Lung microvascular endothelial cell (primary cell): ENCODE results near the gene WDR27. TPM values are rescaled to one million over a fixed set of nuclear protein-coding genes. Genes with fewer than 3 reads are reported as not detected.

Experiments used
- DNase-seq, 2 donors: peaks; one replicate each; pipeline versions ENCODE4 v3.0.0 to v3.0.0-alpha.2; 2010; ENCODE audit warnings: low read depth in 2 of 2
- total RNA-seq: library from RNA; depleted of rRNA; stranded (reverse); fragments of >200 nt; gene quantifications from 2 replicates; pipeline ENCODE4 v1.2.1, GENCODE V29; 2014

The WDR27 gene
- total RNA-seq, 1 donor from 2014 or later: 18.7 TPM

DNA sequence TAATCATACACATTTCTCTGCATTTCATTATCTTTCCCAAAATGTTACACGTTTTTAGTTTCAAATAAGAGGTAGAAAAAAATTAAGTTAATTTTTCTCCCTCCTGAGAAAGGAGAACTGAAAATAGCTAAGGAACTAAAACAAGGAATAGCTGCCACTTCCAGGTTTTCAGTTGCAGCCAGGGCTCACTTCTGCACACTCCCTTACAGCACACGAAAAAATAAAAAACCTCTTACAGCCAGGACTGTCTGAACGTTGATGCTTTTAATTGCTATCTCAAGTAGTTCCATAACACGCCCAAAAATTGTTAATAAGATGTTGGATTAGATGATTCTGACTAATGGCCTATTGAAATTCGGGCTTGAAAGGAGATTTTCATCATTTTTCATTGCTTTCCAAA, 294.5 kb downstream of the WDR27 start:
- no peak for DNase-seq

Other genes starting within 250 kb of the WDR27 start
- 18.1 and 22.6 TPM in 2 replicates for gene C6orf120, start 97 bp upstream of the WDR27 start, total RNA-seq
- gene PHF10, start 22.5 kb upstream of the WDR27 start, total RNA-seq: 18.1 and 23.8 TPM in 2 replicates
- gene DYNLT2, start 49.5 kb upstream of the WDR27 start, total RNA-seq: 0.22 and 0.60 TPM in 2 replicates
- 9.4 and 11.3 TPM in 2 replicates for gene ERMARD, start 49.6 kb upstream of the WDR27 start, total RNA-seq